K562 (cell line): ENCODE results near the gene TRIM65. TPM values are rescaled to one million over a fixed set of nuclear protein-coding genes. Genes with fewer than 3 reads are reported as not detected.
A peak's percentile ranks its signal among the peaks of the same experiment; 100 is the strongest.

ENCODE experiments used
- CREB5 ChIP-seq: fragments of 250-450 bp; sonication (Bioruptor Pico); IDR thresholded peaks from 2 replicates; pipeline ENCODE4 v1.5.0; 2020; ENCODE audit warnings: mild to moderate bottlenecking
- GABPB1 ChIP-seq: sonication (generic); formaldehyde crosslinking; IDR thresholded peaks from 2 replicates; pipeline ENCODE4 v1.8.0; 2022; ENCODE audit warnings: mild to moderate bottlenecking, missing genetic modification reagents
- HDAC6 ChIP-seq: IDR thresholded peaks from 2 replicates; pipeline ENCODE4 v1.6.1; 2012; ENCODE audit warnings: low read depth, mild to moderate bottlenecking, control low read depth, inconsistent platforms, low read length, moderate library complexity
- HMBOX1 ChIP-seq: sonication (generic); IDR thresholded peaks from 2 replicates; pipeline ENCODE4 v1.6.1; 2016
- KDM5B ChIP-seq: fragments of 200-600 bp; sonication (generic); IDR thresholded peaks from 2 replicates; pipeline ENCODE4 v1.6.1; 2012; ENCODE audit warnings: low read depth, mild to moderate bottlenecking, moderate library complexity, low read length, control low read depth, inconsistent platforms; ENCODE audit not compliant: insufficient replicate concordance
- MAFK ChIP-seq: IDR thresholded peaks from 2 replicates; pipeline ENCODE4 v1.6.1; 2011; ENCODE audit warnings: low read length, improper control_type of control experiment
- STAT6 ChIP-seq: sonication (generic); formaldehyde crosslinking; IDR thresholded peaks from 2 replicates; pipeline ENCODE4 v1.8.1; 2023; ENCODE audit warnings: mild to moderate bottlenecking, missing genetic modification reagents
- ZBTB40 ChIP-seq, 2 experiments: fragments of 450-650 bp in 1 of 2; sonication (generic) in 1 of 2; formaldehyde crosslinking in 1 of 2; IDR thresholded peaks; 2 replicates each; pipeline versions ENCODE4 v1.7.1 to v1.9.0; 2016 to 2022; ENCODE audit warnings: inconsistent platforms in 1 of 2, mild to moderate bottlenecking in 1 of 2, missing genetic modification reagents in 1 of 2
- ZNF76 ChIP-seq: fragments of 250-450 bp; sonication (Bioruptor Pico); IDR thresholded peaks from 2 replicates; pipeline ENCODE4 v1.4.0; 2020; ENCODE audit warnings: mild to moderate bottlenecking, moderate library complexity, borderline replicate concordance
- ZNF766 ChIP-seq: fragments of 200-800 bp; sonication (Bioruptor generic); conservative IDR thresholded peaks from 2 replicates; pipeline ENCODE4 v1.6.1; 2016; ENCODE audit warnings: missing genetic modification characterization, missing compliant biosample characterization
- ZNF785 ChIP-seq: fragments of 250-450 bp; sonication (Bioruptor Pico); IDR thresholded peaks from 2 replicates; pipeline ENCODE4 v1.4.0; 2020; ENCODE audit warnings: mild to moderate bottlenecking
- polyA plus RNA-seq, 8 experiments: library from polyadenylated mRNA; depleted of rRNA in 4 of 8; stranded (reverse) in 5 of 8; unstranded in 3 of 8; fragments of >200 nt; fragmentation: Nextera tagmentation in 2 of 8; fragmentation: Illumina TruSeq in 1 of 8; extraction: Ambion mirVana in 2 of 8; extraction: Trizol in 1 of 8; gene quantifications; 2 replicates each; pipeline versions ENCODE4 v1.2.1 to v1.2.3, GENCODE V29; 2011 to 2014; ENCODE audit warnings: inconsistent platforms in 1 of 8, missing spikeins in 1 of 8
- total RNA-seq, 7 experiments: library from RNA; depleted of rRNA in 6 of 7; stranded (reverse); fragments of >200 nt in 6 of 7; fragmentation: Illumina TruSeq in 2 of 7; extraction: Trizol in 2 of 7; gene quantifications; 2 replicates each; pipeline versions ENCODE4 v1.2.1 to v1.2.3, GENCODE V29; 2011 to 2021; ENCODE audit warnings: low replicate concordance in 1 of 7

The TRIM65 gene
- total and polyA plus RNA-seq, 9 of the 15 experiments (the other 6 are each of a cell fraction or from before 2014, with no cell fraction given) = 2.8 to 45.7 (median 22.9) TPM

GRCh38 chr17:75904749-75905521 lies 8.2 kb upstream of the TRIM65 start, which contains the start of gene MRPL38 (continued):
- no peak for TF ChIP-seq STAT6 (CRISPR knock-in tag)
- TF ChIP-seq HDAC6 = no peak
- no peak for TF ChIP-seq MAFK
- peak; percentile 50; the same call in 1 of the 2 replicates for TF ChIP-seq ZBTB40 (IDR thresholded peaks at IDR 0.05)
- TF ChIP-seq ZBTB40 (CRISPR knock-in tag; IDR thresholded peaks at IDR 0.05) = no peak
- TF ChIP-seq ZNF785 (CRISPR knock-in tag) = no peak
- peak; percentile 79 for TF ChIP-seq KDM5B
- TF ChIP-seq ZNF766 (CRISPR knock-in tag) = no peak
- TF ChIP-seq HMBOX1 = no peak
- TF ChIP-seq GABPB1 (CRISPR knock-in tag) = peak; percentile 94
- TF ChIP-seq CREB5 (CRISPR knock-in tag) = no peak
- TF ChIP-seq ZNF76 (CRISPR knock-in tag) = no peak
